GM12801 (cell line): Measurements from ENCODE around the gene VASP.

Source experiments
- CTCF ChIP-seq: IDR thresholded peaks from one replicate; pipeline ENCODE4 v1.5.1; 2011; ENCODE audit warnings: control low read depth; ENCODE audit not compliant: insufficient read length; ENCODE audit errors: extremely low read depth

Gene VASP

GRCh38 chr19:45508417-45508860, 1.2 kb downstream of the VASP start:
- no peak for TF ChIP-seq CTCF

- TF ChIP-seq CTCF: no peak
Measured at GRCh38 chr19:45508861-45509691, 1.8 kb downstream of the VASP start.

GRCh38 chr19:45509692-45510015, 2.4 kb downstream of the VASP start:
- TF ChIP-seq CTCF: no peak

GRCh38 chr19:45511074-45511473, 3.8 kb downstream of the VASP start:
- TF ChIP-seq CTCF: no peak

GRCh38 chr19:45512881-45513483, 5.7 kb downstream of the VASP start:
- TF ChIP-seq CTCF: no peak

- TF ChIP-seq CTCF: no peak
Measured at GRCh38 chr19:45514376-45515051, 7.2 kb downstream of the VASP start.

- TF ChIP-seq CTCF: no peak
Measured at GRCh38 chr19:45515081-45515624, 7.9 kb downstream of the VASP start.
